CD4-positive, alpha-beta T cell treated with Interleukin-10 for 1 hour (primary cell): Measurements from ENCODE around the gene CPSF7.

Source experiments
- DNase-seq: peaks from one replicate; pipeline ENCODE4 v3.0.0-alpha.2; 2020

The CPSF7 gene

GRCh38 chr11:61353131-61354067 is 76.4 kb downstream of the CPSF7 start:
- DNase-seq = no peak
